A549 (cell line): ENCODE measurements around the gene EIF4E. TPM values are rescaled to one million over a fixed set of nuclear protein-coding genes. Genes with fewer than 3 reads are reported as not detected.

Source experiments
- ATAC-seq, 2 experiments: fragments of 200-7000 bp in 1 of 2; fragments of >200 bp in 1 of 2; cut with Nextera tagmentation in 1 of 2; cut with Tn5 transposase in 1 of 2; 3 replicates each; pipeline versions ENCODE4 v1.8.0 to v1.9.1; 2018 to 2020; ENCODE audit warnings: mild to moderate bottlenecking in 1 of 2, moderate library complexity in 1 of 2
- CTCF ChIA-PET: fragments of 300-600 bp; sonication (Branson Sonifier 250); formaldehyde crosslinking; extraction: SDS; loops from one replicate; lab custom pipeline; 2021; ENCODE audit warnings: antibody characterized with exemption, inconsistent platforms; lab: Yijun Ruan, JAX
- POLR2A ChIA-PET: fragments of 350-600 bp; formaldehyde crosslinking; extraction: SDS; loops from one replicate; lab custom pipeline; 2021; ENCODE audit warnings: antibody characterized with exemption, inconsistent platforms; lab: Yijun Ruan, JAX
- DNase-seq, 2 experiments: peaks; one replicate each; pipeline versions ENCODE4 v3.0.0 to v3.0.0-alpha.2; 2011 to 2016; ENCODE audit warnings: low read depth in 1 of 2, low spot score in 1 of 2
- FAIRE-seq: peaks from 2 replicates; lab custom pipeline; 2011; peaks lifted over from hg19 to GRCh38; lab: Jason Lieb, UNC
- H3K27ac ChIP-seq, 2 experiments: fragments of >200 bp; sonication (Bioruptor Twin); formaldehyde crosslinking; 3 replicates each; pipeline ENCODE4 v1.5.1; 2016 to 2017
- H3K4me1 ChIP-seq: fragments of >200 bp; sonication (Bioruptor Twin); formaldehyde crosslinking; 3 replicates; pipeline ENCODE4 v1.6.1; 2016
- H3K4me2 ChIP-seq: fragments of >200 bp; sonication (Bioruptor Twin); formaldehyde crosslinking; 3 replicates; pipeline ENCODE4 v1.6.1; 2016
- H3K4me3 ChIP-seq: fragments of >200 bp; sonication (Bioruptor Twin); formaldehyde crosslinking; 3 replicates; pipeline ENCODE4 v1.5.1; 2016
- H3K9me3 ChIP-seq: fragments of >200 bp; sonication (Bioruptor Twin); formaldehyde crosslinking; 3 replicates; pipeline ENCODE4 v1.6.1; 2016
- BCL3 ChIP-seq: fragments of >200 bp; sonication (Bioruptor Twin); formaldehyde crosslinking; IDR thresholded peaks from 3 replicates; pipeline ENCODE4 v1.6.1; 2016
- CEBPB ChIP-seq, 2 experiments: fragments of >200 bp in 1 of 2; sonication (Bioruptor Twin) in 1 of 2; formaldehyde crosslinking in 1 of 2; IDR thresholded peaks; 2 replicates each; pipeline ENCODE4 v1.6.1; 2012 to 2016
- CHD2 ChIP-seq: fragments of 150-350 bp; IDR thresholded peaks from 2 replicates; pipeline ENCODE4 v1.6.1; 2014; ENCODE audit warnings: low read length; ENCODE audit not compliant: partially characterized antibody
- EHF ChIP-seq: fragments of 250-450 bp; sonication (Bioruptor Pico); IDR thresholded peaks from 2 replicates; pipeline ENCODE4 v1.5.0; 2020; ENCODE audit warnings: mild to moderate bottlenecking
- EP300 ChIP-seq, 2 experiments: fragments of >200 bp; sonication (Bioruptor Twin); formaldehyde crosslinking; IDR thresholded peaks; 2 replicates in 1 of 2; 3 replicates in 1 of 2; pipeline ENCODE4 v1.6.1; 2016 to 2017
- FOSB ChIP-seq: fragments of 250-450 bp; sonication (Bioruptor Pico); IDR thresholded peaks from 2 replicates; pipeline ENCODE4 v1.5.0; 2020; ENCODE audit warnings: mild to moderate bottlenecking, moderate library complexity
- FOSL2 ChIP-seq, 2 experiments: fragments of 450-650 bp in 1 of 2; fragments of >200 bp in 1 of 2; sonication (Bioruptor Twin) in 1 of 2; formaldehyde crosslinking; IDR thresholded peaks; 2 replicates each; pipeline versions ENCODE4 v1.5.0 to v1.6.1; 2016 to 2020; ENCODE audit warnings: mild to moderate bottlenecking in 1 of 2, moderate library complexity in 1 of 2
- FOXS1 ChIP-seq: fragments of 250-450 bp; sonication (Bioruptor Pico); IDR thresholded peaks from 2 replicates; pipeline ENCODE4 v1.5.0; 2020; ENCODE audit warnings: mild to moderate bottlenecking, moderate library complexity
- GATA3 ChIP-seq: IDR thresholded peaks from 2 replicates; pipeline ENCODE4 v1.6.1; 2012; ENCODE audit warnings: borderline replicate concordance
- HDAC2 ChIP-seq: fragments of 200-600 bp; sonication (generic); IDR thresholded peaks from 2 replicates; pipeline ENCODE4 v1.6.1; 2016
- HOXA7 ChIP-seq: fragments of 250-450 bp; sonication (Bioruptor Pico); IDR thresholded peaks from 2 replicates; pipeline ENCODE4 v1.5.0; 2020; ENCODE audit warnings: mild to moderate bottlenecking, moderate library complexity
- HOXB13 ChIP-seq: fragments of 250-450 bp; sonication (Bioruptor Pico); IDR thresholded peaks from 2 replicates; pipeline ENCODE4 v1.5.0; 2020; ENCODE audit warnings: low read depth, mild to moderate bottlenecking, moderate library complexity
- HOXB5 ChIP-seq: fragments of 250-450 bp; sonication (Bioruptor Pico); IDR thresholded peaks from 2 replicates; pipeline ENCODE4 v1.5.0; 2020; ENCODE audit warnings: mild to moderate bottlenecking, moderate library complexity
- JUN ChIP-seq, 2 experiments: fragments of >200 bp; sonication (Bioruptor Twin); formaldehyde crosslinking; IDR thresholded peaks; 2 replicates in 1 of 2; 3 replicates in 1 of 2; pipeline ENCODE4 v1.6.1; 2016 to 2017
- JUNB ChIP-seq: fragments of >200 bp; sonication (Bioruptor Twin); formaldehyde crosslinking; IDR thresholded peaks from 2 replicates; pipeline ENCODE4 v1.6.1; 2016
- KDM1A ChIP-seq: fragments of 200-600 bp; sonication (generic); IDR thresholded peaks from 2 replicates; pipeline ENCODE4 v1.6.1; 2016; ENCODE audit warnings: low read depth, mild to moderate bottlenecking
- KDM5A ChIP-seq: fragments of 200-600 bp; sonication (generic); IDR thresholded peaks from 2 replicates; pipeline ENCODE4 v1.6.1; 2016; ENCODE audit warnings: antibody characterized with exemption, mild to moderate bottlenecking
- MAFK ChIP-seq: fragments of 450-650 bp; IDR thresholded peaks from 2 replicates; pipeline ENCODE4 v1.6.1; 2014; ENCODE audit not compliant: partially characterized antibody
- MYC ChIP-seq: IDR thresholded peaks from 2 replicates; pipeline ENCODE4 v1.6.1; 2012; ENCODE audit warnings: mild to moderate bottlenecking, inconsistent platforms, low read length, improper control_type of control experiment, borderline replicate concordance
- PBX3 ChIP-seq: IDR thresholded peaks from 2 replicates; pipeline ENCODE4 v1.6.1; 2012
- PHF8 ChIP-seq: fragments of 200-600 bp; sonication (generic); IDR thresholded peaks from 2 replicates; pipeline ENCODE4 v1.6.1; 2016; ENCODE audit warnings: low read depth, mild to moderate bottlenecking, antibody characterized with exemption, moderate library complexity, borderline replicate concordance
- POLR2A ChIP-seq: IDR thresholded peaks from 2 replicates; pipeline ENCODE4 v1.6.1; 2012; ENCODE audit warnings: mild to moderate bottlenecking, low read length
- RAD21 ChIP-seq, 2 experiments: fragments of >200 bp in 1 of 2; sonication (Bioruptor Twin) in 1 of 2; formaldehyde crosslinking in 1 of 2; IDR thresholded peaks in 1 of 2; conservative IDR thresholded peaks in 1 of 2; 2 replicates in 1 of 2; 3 replicates in 1 of 2; pipeline ENCODE4 v1.6.1; 2012 to 2018; ENCODE audit warnings: inconsistent platforms in 1 of 2
- RARB ChIP-seq: fragments of 250-450 bp; sonication (Bioruptor Pico); IDR thresholded peaks from 2 replicates; pipeline ENCODE4 v1.8.0; 2021; ENCODE audit warnings: mild to moderate bottlenecking, moderate library complexity
- SMC3 ChIP-seq: fragments of >200 bp; sonication (Bioruptor Twin); formaldehyde crosslinking; IDR thresholded peaks from 3 replicates; pipeline ENCODE4 v1.6.1; 2018; ENCODE audit warnings: inconsistent platforms
- SREBF2 ChIP-seq: fragments of 450-650 bp; IDR thresholded peaks from 2 replicates; pipeline ENCODE4 v1.6.1; 2014; ENCODE audit warnings: mild to moderate bottlenecking, moderate library complexity
- ZC3H11A ChIP-seq: fragments of 450-650 bp; IDR thresholded peaks from 2 replicates; pipeline ENCODE4 v1.6.1; 2014; ENCODE audit warnings: antibody characterized with exemption, mild to moderate bottlenecking
- ZNF302 ChIP-seq: fragments of 250-450 bp; sonication (Bioruptor Pico); IDR thresholded peaks from 2 replicates; pipeline ENCODE4 v1.9.0; 2021; ENCODE audit warnings: inconsistent platforms, mild to moderate bottlenecking, moderate library complexity
- ZSCAN20 ChIP-seq: fragments of 250-450 bp; sonication (Bioruptor Pico); IDR thresholded peaks from 2 replicates; pipeline ENCODE4 v1.8.0; 2022; ENCODE audit warnings: mild to moderate bottlenecking, moderate library complexity
- WGBS: methylation state at CpG from one replicate; pipeline ENCODE4 v1.1.6; 2017; ENCODE audit errors: missing lambda C conversion rate; 5-methylcytosine and 5-hydroxymethylcytosine counted together
- polyA plus RNA-seq, 4 experiments: library from polyadenylated mRNA; depleted of rRNA in 3 of 4; stranded (reverse); fragments of >200 nt; fragmentation: RNase III in 1 of 4; extraction: RNeasy Plus Mini Kit Qiagen cat#74134 plus additional on column Dnase treatment in 1 of 4; gene quantifications; 2 replicates in 3 of 4; 3 replicates in 1 of 4; pipeline ENCODE4 v1.2.3, GENCODE V29; 2011 to 2017
- TF ChIP-seq, protein P1 (sequence below): IDR thresholded peaks from 2 replicates; pipeline ENCODE4 v1.6.1; 2012

Gene EIF4E
- polyA plus RNA-seq, 2 of the 4 experiments (the other 2 are of a cell fraction): 147 to 165 TPM

DNA sequence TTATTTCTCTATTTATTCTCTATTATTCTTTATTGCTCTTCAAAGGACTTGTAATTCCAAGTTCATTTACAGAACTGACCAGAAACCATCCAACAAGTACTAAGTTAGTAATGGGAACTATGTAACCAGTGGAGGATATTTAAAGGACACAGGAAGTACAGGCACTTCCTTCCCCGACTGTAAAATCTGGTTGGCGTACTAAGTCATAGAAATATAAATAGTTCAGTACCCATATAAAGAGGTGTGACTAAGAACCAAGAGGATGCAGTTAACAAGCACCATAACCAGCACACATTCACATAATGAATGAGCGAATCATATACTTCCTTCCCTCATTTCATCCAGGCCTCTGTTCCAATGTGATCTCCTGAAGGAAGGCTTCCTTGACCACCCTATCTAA is 3.6 kb upstream of the EIF4E start:
- FAIRE-seq (no peak), ATAC-seq (no peak), DNase-seq (no peak)
- Histone ChIP-seq H3K4me2 (no peak overlapping the region), H3K4me3 (no peak overlapping the region), H3K27ac (no peak overlapping the region), H3K4me1 (peaks cover 7% of the 10 kb centered on the region), H3K9me3 (no peaks in the 10 kb centered on the region)
- no peak for TF ChIP-seq ZNF302 (CRISPR knock-in tag)
- WGBS: 64% methylated on average over 3 of the region's 3 CpGs
- POLR2A ChIA-PET: no interaction called here
- CTCF ChIA-PET: no interaction called here

DNA sequence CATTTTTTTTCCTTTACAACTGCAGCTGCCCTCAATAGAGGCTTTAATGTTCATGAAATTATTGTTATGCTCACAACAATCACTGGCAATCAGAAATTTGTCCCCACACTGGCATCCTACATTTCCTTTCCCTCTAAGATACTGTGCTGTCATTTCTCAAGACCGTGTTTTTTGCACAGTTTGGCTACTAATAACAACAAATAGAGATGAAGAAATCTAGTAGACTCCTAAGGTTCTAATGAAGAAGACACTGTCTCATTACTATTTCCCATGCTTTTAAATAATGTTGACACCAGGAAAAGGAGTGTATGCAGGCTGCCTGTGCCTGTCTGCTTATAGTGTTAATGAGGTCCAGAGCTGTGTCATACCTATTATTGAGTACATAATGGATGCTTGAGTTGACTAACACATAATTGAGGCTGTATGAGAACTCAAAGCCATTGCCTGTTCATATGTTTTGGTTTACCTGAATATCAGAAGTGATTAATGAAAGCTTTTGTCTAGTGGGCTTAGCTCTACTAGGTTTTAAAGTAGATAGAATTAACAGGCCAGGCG is 1.5 kb upstream of the EIF4E start:
- Histone ChIP-seq H3K4me2 (peak overlapping the region; percentile 81), H3K9me3 (no peaks in the 10 kb centered on the region), H3K27ac (peak overlapping the region; percentile 92 to 100), H3K4me3 (peak overlapping the region; percentile 75)
- POLR2A ChIA-PET: interaction anchor here (1.2 to 3.4 kb wide), 4 partner anchors 65 to 670 kb away, joined by 4 to 37 read pairs (median 14); partner anchors contain the start of genes ADH5, METAP1, RAP1GDS1 and TRMT10A
- TF ChIP-seq SREBF2: no peak
- TF ChIP-seq, all 56 proteins: peak for 0
- ATAC-seq: no peak
- CTCF ChIA-PET: interaction anchor here (0.8 to 1.6 kb wide), 2 partner anchors 65 to 463 kb away, joined by 3 to 4 read pairs; partner anchors contain the start of gene METAP1
- H3K4me1 ChIP-seq: peaks cover 17% of the 10 kb centered on the region
- FAIRE-seq: no peak
- DNase-seq: no peak
- WGBS: 62% methylated on average over 2 of the region's 2 CpGs

DNA sequence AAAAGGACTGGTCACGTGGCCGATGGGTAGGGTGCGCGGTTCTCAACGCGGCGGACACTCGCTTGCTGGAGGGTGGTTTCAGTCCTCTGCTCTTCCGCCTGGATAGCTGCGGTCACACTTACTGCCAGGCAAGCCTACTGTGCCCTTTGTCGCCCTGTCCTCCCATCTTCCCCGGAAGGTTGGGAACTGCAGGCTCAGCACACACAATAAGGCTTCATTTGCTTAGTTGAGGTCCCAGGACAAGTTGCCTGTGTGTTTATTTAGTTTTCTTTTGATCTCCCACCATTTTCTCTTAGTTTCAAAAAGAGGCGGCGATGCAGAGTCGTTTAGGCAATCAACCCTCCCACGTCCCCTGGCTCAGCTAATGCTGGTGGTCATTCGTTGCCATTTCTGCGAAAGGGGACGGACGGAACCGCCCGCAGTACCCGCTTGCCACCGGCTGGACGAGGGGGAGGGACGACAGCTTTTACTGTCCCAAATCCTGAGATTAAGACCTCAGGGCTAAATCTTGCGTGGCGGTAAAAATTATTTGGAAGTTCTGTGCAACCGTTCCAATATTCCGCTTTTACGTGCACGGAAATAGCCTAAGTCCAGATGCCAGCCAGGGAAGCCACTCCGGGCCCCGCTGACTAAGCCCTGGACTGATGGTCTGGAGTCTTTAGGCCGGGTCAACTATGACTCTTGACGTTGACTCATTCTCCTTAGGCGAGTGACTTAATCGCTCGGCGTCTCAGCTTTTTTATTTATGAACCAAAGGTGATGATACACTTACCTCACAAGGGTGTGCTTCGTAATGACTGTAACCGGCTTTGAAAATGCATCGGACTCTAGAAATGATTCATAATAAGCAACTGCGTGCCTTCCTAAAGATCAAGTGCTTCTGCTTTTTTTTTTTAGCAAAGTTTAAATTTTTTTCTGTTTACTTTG is 671 bp upstream of the EIF4E start:
- ChIA-PET CTCF (interaction anchor here (0.7 to 1.6 kb wide), 5 partner anchors 11 to 462 kb away, joined by 3 to 4 read pairs (median 3); partner anchors contain the start of gene METAP1), POLR2A (interaction anchor here (0.6 to 3.4 kb wide), 17 partner anchors 9 to 669 kb away, joined by 3 to 37 read pairs (median 6); partner anchors contain the start of genes ADH5, METAP1, RAP1GDS1 and TRMT10A)
- DNase-seq: peak; percentile 62 to 91
- H3K4me2 ChIP-seq: peak overlapping the region; percentile 81
- ATAC-seq: peak; percentile 79
- WGBS: 2% methylated on average over 30 of the region's 44 CpGs
- peak overlapping the region; percentile 75 for H3K4me3 ChIP-seq
- H3K27ac ChIP-seq: peak overlapping the region; percentile 92 to 100
- peaks cover 17% of the 10 kb centered on the region for H3K4me1 ChIP-seq
- no peak for FAIRE-seq
- no peaks in the 10 kb centered on the region for H3K9me3 ChIP-seq
- TF ChIP-seq HOXB13 (CRISPR knock-in tag): no peak
- TF ChIP-seq POLR2A: peak; percentile 55
- 0 out of 2 replicates have a peak, but pooled peaks have one; percentile 38 for TF ChIP-seq PBX3
- no peak for TF ChIP-seq HOXA7 (CRISPR knock-in tag)
- no peak for TF ChIP-seq KDM5A
- no peak for TF ChIP-seq FOSB
- peak; percentile 47; the same call in 1 of the 2 replicates for TF ChIP-seq PHF8
- no peak for TF ChIP-seq SMC3
- TF ChIP-seq EP300 (IDR thresholded peaks at IDR 0.05): peak in 1 of 2 experiments; percentile 14; a peak in 2 of 5 replicates
- no peak for TF ChIP-seq ZC3H11A
- peak; percentile 65 for TF ChIP-seq FOSL2 (IDR thresholded peaks at IDR 0.05)
- TF ChIP-seq FOSL2 (CRISPR knock-in tag; IDR thresholded peaks at IDR 0.05): peak; percentile 92
- no peak for TF ChIP-seq HOXB5 (CRISPR knock-in tag)
- no peak for TF ChIP-seq HDAC2
- peak; percentile 83 for TF ChIP-seq JUNB
- TF ChIP-seq FOXS1: no peak
- TF ChIP-seq JUN (IDR thresholded peaks at IDR 0.05): peak; percentile 32 to 59; a peak in 2 of 5 replicates
- no peak for TF ChIP-seq ZNF302 (CRISPR knock-in tag)
- 0 out of 5 replicates have a peak, but pooled peaks of 1 of the 2 experiments have one; percentile 10 for TF ChIP-seq RAD21 (conservative IDR thresholded peaks at IDR 0.05 in 1 of 2, IDR thresholded peaks at IDR 0.05 in 1 of 2)
- no peak for TF ChIP-seq CHD2
- peak in 1 of 2 experiments; percentile 46; a peak in 2 of 4 replicates for TF ChIP-seq CEBPB (IDR thresholded peaks at IDR 0.05)
- TF ChIP-seq KDM1A: no peak
- 0 out of 2 replicates have a peak, but pooled peaks have one; percentile 37 for TF ChIP-seq MYC
- peak; percentile 39; the same call in 1 of the 2 replicates for TF ChIP-seq GATA3
- peak; percentile 24; the same call in 2 of the 3 replicates for TF ChIP-seq BCL3
- TF ChIP-seq RARB: no peak
- TF ChIP-seq MAFK: peak; percentile 47
- TF ChIP-seq EHF: no peak
- no peak for TF ChIP-seq ZSCAN20 (CRISPR knock-in tag)
- TF ChIP-seq, protein P1, sequence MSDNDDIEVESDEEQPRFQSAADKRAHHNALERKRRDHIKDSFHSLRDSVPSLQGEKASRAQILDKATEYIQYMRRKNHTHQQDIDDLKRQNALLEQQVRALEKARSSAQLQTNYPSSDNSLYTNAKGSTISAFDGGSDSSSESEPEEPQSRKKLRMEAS: peak; percentile 19
